Amniotic epithelial cell (primary cell): ENCODE measurements around the gene AKAP13.
A peak's percentile ranks its signal among the peaks of the same experiment; 100 is the strongest.

ENCODE experiments used
- DNase-seq: peaks from one replicate; pipeline ENCODE4 v3.0.0-alpha.2; 2010; ENCODE audit warnings: low read depth

The AKAP13 gene

GRCh38 chr15:85756411-85757072, 376.1 kb downstream of the AKAP13 start:
- peak; percentile 71 for DNase-seq

GRCh38 chr15:85757073-85757938, 376.9 kb downstream of the AKAP13 start:
- peak; percentile 40 for DNase-seq

DNA sequence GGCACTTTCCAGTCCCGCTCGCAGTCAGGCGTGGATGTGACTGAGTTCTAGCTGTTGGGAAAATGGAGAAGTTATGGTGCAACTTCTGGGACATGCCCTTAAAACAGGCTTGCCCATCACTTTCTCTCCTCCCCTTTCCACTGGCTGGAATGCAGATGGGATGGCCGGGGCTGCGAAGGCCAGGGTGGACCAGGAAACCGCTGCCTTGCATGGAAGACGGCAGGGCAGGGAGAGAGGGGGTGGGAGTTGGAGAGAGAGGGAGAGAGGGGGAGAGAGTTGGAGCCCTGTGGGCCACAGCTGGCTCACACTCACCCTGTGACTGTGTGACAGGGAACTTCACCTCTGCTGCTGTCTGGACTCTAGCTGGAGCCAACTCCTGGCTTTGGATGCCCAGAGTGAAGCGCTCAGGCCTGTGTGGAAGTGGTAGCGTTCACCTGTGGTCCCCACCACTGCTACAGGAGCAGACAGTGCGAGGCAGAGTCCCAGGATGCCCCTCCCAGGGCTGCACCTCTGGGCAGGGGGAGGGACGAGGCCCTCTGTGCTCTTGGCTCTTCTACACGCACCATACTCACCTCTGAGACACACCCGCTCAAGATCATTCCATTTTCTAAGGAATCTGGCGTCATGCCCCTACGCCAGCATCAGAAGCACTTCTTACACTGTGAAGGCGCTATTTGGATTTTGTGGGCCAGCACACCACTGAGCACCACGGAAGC, 377.7 kb downstream of the AKAP13 start:
- DNase-seq, result peak; percentile 64

- no peak for DNase-seq
Measured at GRCh38 chr15:85758655-85758978, 378.2 kb downstream of the AKAP13 start.

DNA sequence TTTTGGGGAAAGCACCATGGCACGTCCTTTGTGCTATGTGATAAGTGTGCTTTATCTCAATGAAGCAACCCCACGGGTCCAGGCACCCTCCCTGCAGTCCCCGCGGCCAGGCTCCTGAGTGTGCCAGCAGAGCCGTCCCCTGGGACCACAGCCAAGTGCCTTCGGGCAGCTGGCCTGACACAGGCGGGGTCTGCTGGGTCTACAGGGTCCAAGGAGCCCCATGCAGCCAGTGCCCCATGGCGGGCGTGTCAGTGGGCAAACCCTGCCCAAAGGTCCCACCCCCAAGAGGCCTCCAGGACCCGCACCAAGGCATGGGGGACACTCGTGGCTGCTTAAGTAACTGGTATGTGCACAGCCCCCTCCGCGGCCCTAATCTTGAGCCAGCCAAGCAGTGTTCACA, 379.0 kb downstream of the AKAP13 start:
- DNase-seq, result no peak

DNA sequence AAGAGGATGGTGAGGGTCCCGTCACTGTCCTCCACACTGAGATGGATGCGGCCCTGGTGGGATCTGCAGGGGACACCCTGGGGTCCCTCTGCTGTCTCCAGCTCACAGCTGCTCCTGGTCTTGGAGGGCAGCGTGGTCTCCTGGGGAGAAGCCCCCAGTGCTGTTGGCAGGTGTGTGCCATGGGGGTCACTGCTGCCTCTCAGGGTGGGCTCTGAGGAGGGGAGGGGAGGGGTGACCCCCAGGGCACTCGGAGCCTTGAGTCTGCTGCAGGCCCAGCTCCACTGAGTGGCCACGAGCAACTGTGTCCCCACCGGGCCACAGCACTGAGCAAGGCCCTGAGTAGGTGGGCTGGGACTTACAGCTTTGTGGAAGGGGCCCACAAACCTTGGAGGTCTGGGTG, 379.6 kb downstream of the AKAP13 start:
- no peak for DNase-seq

GRCh38 chr15:85760531-85761371, 380.3 kb downstream of the AKAP13 start:
- no peak for DNase-seq

- DNase-seq, result peak; percentile 43
Measured at GRCh38 chr15:85761635-85762034, 381.2 kb downstream of the AKAP13 start.

DNA sequence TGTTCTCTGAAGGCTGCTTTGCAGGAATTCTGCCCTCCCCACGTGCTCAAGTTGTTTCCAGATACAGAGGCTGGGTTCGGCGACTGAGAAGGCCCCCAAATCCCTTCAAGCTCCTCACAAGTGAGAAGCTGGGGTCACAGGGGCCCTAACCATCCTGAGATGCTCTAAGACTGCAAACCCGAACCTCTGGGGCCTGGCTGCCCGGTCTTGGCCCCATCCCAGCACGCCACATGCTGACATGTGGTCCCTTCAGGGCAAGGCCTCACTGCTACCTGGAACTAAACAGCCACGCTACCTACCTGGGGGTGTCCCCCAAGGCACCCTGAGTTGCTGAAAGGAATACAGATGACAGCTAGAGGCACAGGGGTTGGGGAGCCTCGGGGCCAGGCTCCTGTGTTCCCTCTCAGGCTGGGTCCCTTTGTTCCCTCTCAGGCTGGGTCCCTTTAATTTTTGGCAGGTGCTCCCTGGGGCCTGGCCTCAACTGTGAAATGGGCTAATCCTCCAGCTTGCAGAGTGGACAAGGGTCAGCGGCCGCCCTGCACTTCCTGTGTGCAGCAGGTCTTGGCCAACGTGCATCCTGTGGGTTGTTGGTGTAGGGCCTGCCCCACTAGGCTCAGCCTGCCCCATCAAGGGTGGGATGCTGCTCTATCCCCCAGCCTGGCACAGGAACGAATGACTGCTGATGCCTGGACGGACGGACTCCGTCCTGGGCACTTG, 381.8 kb downstream of the AKAP13 start:
- DNase-seq, result no peak

GRCh38 chr15:85762756-85763127, 382.3 kb downstream of the AKAP13 start:
- DNase-seq, result no peak

DNA sequence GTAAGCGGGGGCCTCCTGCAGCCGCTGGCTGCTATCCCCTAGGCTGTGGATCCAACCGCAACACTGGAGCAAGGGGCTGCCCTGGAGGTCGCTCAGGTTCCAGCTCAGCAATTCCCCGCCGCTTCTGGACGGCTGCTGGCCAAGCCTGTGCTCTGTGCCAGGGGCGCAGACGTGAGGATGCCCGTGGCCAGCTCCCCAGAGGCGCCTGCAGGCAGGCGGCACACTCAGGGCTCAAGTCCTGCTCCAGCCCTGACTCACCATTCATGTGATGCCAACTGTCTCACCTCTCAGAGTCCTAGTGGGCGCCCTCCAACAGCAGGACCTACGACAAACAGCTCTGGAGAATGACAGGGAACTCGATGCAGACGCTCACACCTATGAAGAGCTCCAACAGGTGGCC, 382.8 kb downstream of the AKAP13 start:
- no peak for DNase-seq

- DNase-seq, result no peak
Measured at GRCh38 chr15:85763673-85764633, 383.6 kb downstream of the AKAP13 start.

DNA sequence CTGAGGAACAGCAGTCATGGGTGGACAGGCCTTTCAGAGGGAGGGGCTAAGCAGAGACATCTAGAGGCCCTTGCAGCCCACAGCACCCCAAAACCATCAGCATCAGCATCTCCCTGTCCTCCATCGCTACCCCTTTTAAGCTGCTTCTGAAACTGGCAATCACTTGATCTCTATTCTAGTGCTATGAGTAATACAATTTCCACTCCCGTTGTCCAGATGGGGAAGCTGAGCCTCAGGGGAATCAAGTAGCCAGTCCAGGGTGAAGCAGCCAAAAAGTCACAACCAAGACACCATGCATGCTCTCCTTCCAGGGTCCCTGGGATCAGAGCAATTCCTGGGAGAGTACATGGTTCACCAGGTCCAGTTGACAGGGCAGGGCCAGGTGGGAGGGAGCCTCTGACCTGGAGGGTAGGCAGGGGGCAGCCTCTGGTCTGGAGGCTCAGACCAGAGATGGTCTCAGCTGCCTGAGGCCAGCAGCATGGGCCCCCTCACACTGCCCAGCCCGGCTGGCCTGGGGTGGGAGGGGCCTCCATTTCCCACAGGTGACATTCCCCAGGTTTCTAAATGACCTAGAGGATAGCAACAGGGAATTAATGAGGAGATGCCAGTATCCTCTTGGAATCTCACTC, 384.4 kb downstream of the AKAP13 start:
- DNase-seq, result no peak

GRCh38 chr15:85766001-85766831, 385.8 kb downstream of the AKAP13 start:
- no peak for DNase-seq

- DNase-seq, result no peak
Measured at GRCh38 chr15:85767785-85768529, 387.6 kb downstream of the AKAP13 start.

- DNase-seq, result no peak
Measured at GRCh38 chr15:85768595-85769168, 388.3 kb downstream of the AKAP13 start.

DNA sequence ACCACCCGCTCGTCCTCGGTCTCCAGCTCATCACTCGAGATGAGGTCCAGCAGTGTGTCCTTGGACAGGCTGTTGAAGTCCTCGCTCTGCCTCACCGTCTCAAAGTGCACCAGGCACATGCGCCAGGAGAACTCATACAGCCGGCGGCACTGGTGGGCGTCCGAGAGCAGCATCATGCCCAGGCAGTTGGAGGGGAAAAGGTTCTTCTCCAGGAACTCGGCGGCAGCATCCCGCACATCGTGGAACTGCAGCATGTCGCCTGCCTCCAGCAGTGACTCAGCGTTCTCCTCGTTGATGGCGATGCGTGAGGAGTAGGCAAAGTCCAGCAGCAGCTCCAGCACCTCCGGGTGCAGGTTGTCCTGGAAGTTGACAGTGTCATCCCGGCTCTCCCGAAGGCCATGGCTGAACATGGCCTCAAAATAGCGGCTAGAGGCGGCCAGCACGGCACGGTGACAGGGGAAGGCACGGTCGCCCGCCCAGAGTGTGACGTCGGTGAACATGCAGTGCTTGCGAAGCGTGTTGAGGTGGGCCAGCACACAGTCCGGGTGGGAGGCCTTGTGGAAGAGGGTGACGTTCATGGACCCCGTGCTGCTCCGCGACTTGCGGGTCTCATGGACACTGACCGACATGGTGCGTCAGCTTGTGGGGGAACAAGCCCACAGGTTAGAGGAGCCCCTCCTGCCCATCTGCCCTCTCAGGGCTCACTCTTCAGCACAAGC, 388.9 kb downstream of the AKAP13 start:
- no peak for DNase-seq
